Measurements from ENCODE around the gene PRX.
A peak's percentile ranks its signal among the peaks of the same experiment; 100 is the strongest.

PRX gene

GRCh38 chr19:40363069-40363468 is 50.1 kb downstream of the PRX start:
- no peak for DNase-seq

GRCh38 chr19:40362160-40362559 is 51.0 kb downstream of the PRX start:
- DNase-seq, result no peak

- DNase-seq, result no peak
Observed at GRCh38 chr19:40360708-40361241, 52.4 kb downstream of the PRX start.

- DNase-seq, result no peak
Observed at GRCh38 chr19:40360020-40360707, 53.0 kb downstream of the PRX start.

- DNase-seq, result no peak
Observed at GRCh38 chr19:40358773-40359172, 54.4 kb downstream of the PRX start.

- no peak for DNase-seq
Observed at GRCh38 chr19:40357640-40358039, 55.5 kb downstream of the PRX start.

- no peak for DNase-seq
Observed at GRCh38 chr19:40356681-40357595, 56.2 kb downstream of the PRX start.

- DNase-seq, result no peak
Observed at GRCh38 chr19:40355975-40356680, 57.0 kb downstream of the PRX start.

GRCh38 chr19:40348961-40349507 is 64.1 kb downstream of the PRX start:
- peak in 1 of 4 experiments; percentile 9 for DNase-seq

- DNase-seq, result peak; percentile 96 to 98 (median 98)
Observed at GRCh38 chr19:40348125-40348913, 64.9 kb downstream of the PRX start, which contains the start of the genes C19orf47 and PLD3. C19orf47 (minus strand) TSS chr19:40348397; CDS start chr19:40341857, 6,540 bp downstream. PLD3 (plus strand) TSS chr19:40348695; CDS start chr19:40366484, 17,789 bp downstream.

- DNase-seq, result no peak
Observed at GRCh38 chr19:40344422-40344821, 68.8 kb downstream of the PRX start.
